ENCODE data around the gene ARMC7.

GRCh38 chr17:75159196-75160031, 49.6 kb downstream of the ARMC7 start:
- TF ChIP-seq, protein P1, sequence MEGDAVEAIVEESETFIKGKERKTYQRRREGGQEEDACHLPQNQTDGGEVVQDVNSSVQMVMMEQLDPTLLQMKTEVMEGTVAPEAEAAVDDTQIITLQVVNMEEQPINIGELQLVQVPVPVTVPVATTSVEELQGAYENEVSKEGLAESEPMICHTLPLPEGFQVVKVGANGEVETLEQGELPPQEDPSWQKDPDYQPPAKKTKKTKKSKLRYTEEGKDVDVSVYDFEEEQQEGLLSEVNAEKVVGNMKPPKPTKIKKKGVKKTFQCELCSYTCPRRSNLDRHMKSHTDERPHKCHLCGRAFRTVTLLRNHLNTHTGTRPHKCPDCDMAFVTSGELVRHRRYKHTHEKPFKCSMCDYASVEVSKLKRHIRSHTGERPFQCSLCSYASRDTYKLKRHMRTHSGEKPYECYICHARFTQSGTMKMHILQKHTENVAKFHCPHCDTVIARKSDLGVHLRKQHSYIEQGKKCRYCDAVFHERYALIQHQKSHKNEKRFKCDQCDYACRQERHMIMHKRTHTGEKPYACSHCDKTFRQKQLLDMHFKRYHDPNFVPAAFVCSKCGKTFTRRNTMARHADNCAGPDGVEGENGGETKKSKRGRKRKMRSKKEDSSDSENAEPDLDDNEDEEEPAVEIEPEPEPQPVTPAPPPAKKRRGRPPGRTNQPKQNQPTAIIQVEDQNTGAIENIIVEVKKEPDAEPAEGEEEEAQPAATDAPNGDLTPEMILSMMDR (IDR thresholded peaks at IDR 0.05), result no peak
- TF ChIP-seq POLR2A (IDR thresholded peaks at IDR 0.05) (no peak), POLR2AphosphoS5 (IDR thresholded peaks at IDR 0.05) (no peak)

Measured in breast epithelium (tissue), 3 donors.